Glomerular endothelial cell (primary cell): ENCODE results near the gene VPS13A. TPM values are rescaled to one million over a fixed set of nuclear protein-coding genes. Genes with fewer than 3 reads are reported as not detected.
"Not testable (repeated sequence)": the region's sequence is repeated elsewhere in the genome, so short reads cannot be mapped to it uniquely, and the experiment has no call there.

ENCODE experiments used
- DNase-seq: peaks from one replicate; pipeline ENCODE4 v3.0.0-alpha.2; 2011; ENCODE audit warnings: low read depth, low spot score; ENCODE audit errors: extremely low read depth
- total RNA-seq: library from RNA; depleted of rRNA; stranded (reverse); fragments of >200 nt; gene quantifications from 2 replicates; pipeline ENCODE4 v1.2.3, GENCODE V29; 2015

VPS13A gene
- total RNA-seq, 1 donor from 2014 or later, result 33.8 TPM

GRCh38 chr9:77420641-77421040, 243.3 kb downstream of the VPS13A start:
- DNase-seq, result no peak

GRCh38 chr9:77421506-77422265, 244.4 kb downstream of the VPS13A start:
- DNase-seq, result no peak

- DNase-seq, result no peak
Observed at GRCh38 chr9:77422969-77423368, 245.6 kb downstream of the VPS13A start.

GRCh38 chr9:77423841-77424240, 246.5 kb downstream of the VPS13A start:
- DNase-seq, result no peak

- DNase-seq, result no peak
Observed at GRCh38 chr9:77424993-77425392, 247.7 kb downstream of the VPS13A start.

GRCh38 chr9:77426712-77427111, 249.4 kb downstream of the VPS13A start:
- DNase-seq, result no peak

GRCh38 chr9:77427256-77427927, 250.1 kb downstream of the VPS13A start:
- DNase-seq, result no peak

- no peak for DNase-seq
Observed at GRCh38 chr9:77429928-77430327, 252.6 kb downstream of the VPS13A start.

GRCh38 chr9:77432053-77432452, 254.7 kb downstream of the VPS13A start:
- DNase-seq, result no peak

- no peak for DNase-seq
Observed at GRCh38 chr9:77433675-77434445, 256.5 kb downstream of the VPS13A start.

GRCh38 chr9:77435277-77435676, 257.9 kb downstream of the VPS13A start:
- no peak for DNase-seq

GRCh38 chr9:77435688-77436087, 258.4 kb downstream of the VPS13A start:
- no peak for DNase-seq

- DNase-seq, result no peak
Observed at GRCh38 chr9:77438653-77439052, 261.3 kb downstream of the VPS13A start.

- no peak for DNase-seq
Observed at GRCh38 chr9:77440057-77440456, 262.7 kb downstream of the VPS13A start.

- not testable (repeated sequence) for DNase-seq
Observed at GRCh38 chr9:77441124-77441523, 263.8 kb downstream of the VPS13A start.

GRCh38 chr9:77442436-77442835, 265.1 kb downstream of the VPS13A start:
- no peak for DNase-seq

GRCh38 chr9:77447646-77448045, 270.3 kb downstream of the VPS13A start:
- no peak for DNase-seq

- DNase-seq, result no peak
Observed at GRCh38 chr9:77449240-77450084, 272.1 kb downstream of the VPS13A start.

- DNase-seq, result no peak
Observed at GRCh38 chr9:77450085-77450475, 272.7 kb downstream of the VPS13A start.

- no peak for DNase-seq
Observed at GRCh38 chr9:77451507-77451906, 274.2 kb downstream of the VPS13A start.
